A673 (cell line): Measurements from ENCODE around the gene FGF14. TPM values are rescaled to one million over a fixed set of nuclear protein-coding genes. Genes with fewer than 3 reads are reported as not detected.

Experiments
- BruUV-seq: library from RNA; stranded (reverse); fragments of 400-500 nt; replicated peaks from 2 replicates; lab custom pipeline; 2021; lab: Mats Ljungman, UMichigan
- CTCF ChIA-PET: fragments of 300-600 bp; sonication (Branson Sonifier 250); formaldehyde crosslinking; loops from one replicate; lab custom pipeline; 2022; ENCODE audit warnings: antibody characterized with exemption; lab: Charles Lee
- POLR2A ChIA-PET: fragments of 300-600 bp; sonication (Branson Sonifier 250); formaldehyde crosslinking; loops from one replicate; lab custom pipeline; 2022; ENCODE audit warnings: antibody characterized with exemption; ENCODE audit not compliant: low non-redundant PET; lab: Charles Lee
- DNase-seq: peaks from one replicate; pipeline ENCODE4 v3.0.0-alpha.2; 2015; ENCODE audit warnings: low spot score
- H3K27ac ChIP-seq: fragments of 200-600 bp; sonication (generic); 2 replicates; pipeline ENCODE4 v1.5.1; 2016; ENCODE audit warnings: mixed run types, low read depth, mild to moderate bottlenecking, mixed read lengths, antibody characterized with exemption, low read length; ENCODE audit not compliant: poor library complexity, severe bottlenecking
- H3K27me3 ChIP-seq: fragments of 200-600 bp; sonication (generic); replicated peaks from 2 replicates; pipeline ENCODE4 v1.6.1; 2017; ENCODE audit warnings: mixed run types, low read depth, mild to moderate bottlenecking, mixed read lengths, antibody characterized with exemption, low read length; ENCODE audit not compliant: insufficient read depth, poor library complexity
- H3K36me3 ChIP-seq: fragments of 200-600 bp; sonication (generic); 2 replicates; pipeline ENCODE4 v1.6.1; 2016; ENCODE audit warnings: mixed run types, mild to moderate bottlenecking, mixed read lengths, antibody characterized with exemption, low read length; ENCODE audit not compliant: insufficient read depth, poor library complexity, severe bottlenecking
- H3K4me1 ChIP-seq: fragments of 200-600 bp; sonication (generic); 2 replicates; pipeline ENCODE4 v1.6.1; 2017; ENCODE audit warnings: mixed run types, mild to moderate bottlenecking, mixed read lengths, antibody characterized with exemption, low read length; ENCODE audit not compliant: insufficient read depth, poor library complexity, severe bottlenecking
- H3K4me3 ChIP-seq: fragments of 200-600 bp; sonication (generic); 2 replicates; pipeline ENCODE4 v1.5.1; 2016; ENCODE audit warnings: low read depth, mixed run types, mild to moderate bottlenecking, mixed read lengths, low read length; ENCODE audit not compliant: poor library complexity, severe bottlenecking
- H3K9me3 ChIP-seq: fragments of 200-600 bp; sonication (generic); 2 replicates; pipeline ENCODE4 v1.6.1; 2016; ENCODE audit warnings: mixed run types, low read depth, mild to moderate bottlenecking, mixed read lengths, antibody characterized with exemption, low read length; ENCODE audit not compliant: poor library complexity, severe bottlenecking
- EZH2 ChIP-seq: fragments of 200-600 bp; sonication (generic); IDR thresholded peaks from 2 replicates; pipeline ENCODE4 v1.6.1; 2017; ENCODE audit warnings: borderline replicate concordance, low read depth, mild to moderate bottlenecking, mixed read lengths, antibody characterized with exemption, low read length; ENCODE audit not compliant: poor library complexity, severe bottlenecking
- intact Hi-C: fragments of 100-400 bp; cut with micrococcal nuclease; formaldehyde crosslinking; loops from one replicate; pipeline ENCODE4 v1.10.0; 2022; ENCODE audit not compliant: unreplicated experiment
- total RNA-seq: library from RNA; stranded (reverse); gene quantifications from 2 replicates; pipeline ENCODE4 v1.2.3, GENCODE V29; 2021
- TF ChIP-seq, protein P1 (sequence below): fragments of 300-800, 200-600 bp; sonication (generic); conservative IDR thresholded peaks from 2 replicates; pipeline ENCODE4 v1.5.1; 2017; ENCODE audit warnings: low read depth, mild to moderate bottlenecking, antibody characterized with exemption, low read length, moderate library complexity, mixed read lengths

Gene FGF14
- total RNA-seq, 1 experiment from 2014 or later = 19.7 TPM

DNA sequence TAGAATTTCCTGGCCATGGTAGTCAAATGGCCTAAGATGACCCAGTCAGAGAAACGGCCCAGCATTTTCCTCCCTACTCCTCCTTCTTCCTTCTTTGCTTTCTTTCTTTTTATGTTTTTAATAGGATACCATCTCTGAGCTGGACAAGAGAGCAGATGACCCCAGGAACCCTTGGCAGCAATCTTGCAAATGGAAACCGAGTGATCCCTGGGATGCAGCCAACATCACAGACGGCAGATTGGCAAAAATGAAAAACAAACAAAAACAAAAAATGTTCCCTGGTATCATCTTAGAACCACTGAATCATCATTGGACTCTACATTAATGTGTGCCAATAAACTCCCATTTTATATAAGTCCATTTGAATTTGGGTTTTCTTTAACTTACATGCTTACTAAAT is 424.4 kb downstream of the FGF14 start:
- no peak overlapping the region for H3K27ac ChIP-seq
- intact Hi-C loops = no loop called here
- peaks cover 13% of the 10 kb centered on the region for H3K4me1 ChIP-seq
- BruUV-seq = no TSS peak
- no peaks in the 10 kb centered on the region for H3K27me3 ChIP-seq
- H3K4me3 ChIP-seq = no peak overlapping the region
- no peaks in the 10 kb centered on the region for H3K36me3 ChIP-seq
- ChIA-PET CTCF (no interaction called here), POLR2A (no interaction called here)
- H3K9me3 ChIP-seq = no peaks in the 10 kb centered on the region
- no peak for DNase-seq
- TF ChIP-seq, protein P1, sequence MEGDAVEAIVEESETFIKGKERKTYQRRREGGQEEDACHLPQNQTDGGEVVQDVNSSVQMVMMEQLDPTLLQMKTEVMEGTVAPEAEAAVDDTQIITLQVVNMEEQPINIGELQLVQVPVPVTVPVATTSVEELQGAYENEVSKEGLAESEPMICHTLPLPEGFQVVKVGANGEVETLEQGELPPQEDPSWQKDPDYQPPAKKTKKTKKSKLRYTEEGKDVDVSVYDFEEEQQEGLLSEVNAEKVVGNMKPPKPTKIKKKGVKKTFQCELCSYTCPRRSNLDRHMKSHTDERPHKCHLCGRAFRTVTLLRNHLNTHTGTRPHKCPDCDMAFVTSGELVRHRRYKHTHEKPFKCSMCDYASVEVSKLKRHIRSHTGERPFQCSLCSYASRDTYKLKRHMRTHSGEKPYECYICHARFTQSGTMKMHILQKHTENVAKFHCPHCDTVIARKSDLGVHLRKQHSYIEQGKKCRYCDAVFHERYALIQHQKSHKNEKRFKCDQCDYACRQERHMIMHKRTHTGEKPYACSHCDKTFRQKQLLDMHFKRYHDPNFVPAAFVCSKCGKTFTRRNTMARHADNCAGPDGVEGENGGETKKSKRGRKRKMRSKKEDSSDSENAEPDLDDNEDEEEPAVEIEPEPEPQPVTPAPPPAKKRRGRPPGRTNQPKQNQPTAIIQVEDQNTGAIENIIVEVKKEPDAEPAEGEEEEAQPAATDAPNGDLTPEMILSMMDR = no peak
- TF ChIP-seq EZH2 = no peak

DNA sequence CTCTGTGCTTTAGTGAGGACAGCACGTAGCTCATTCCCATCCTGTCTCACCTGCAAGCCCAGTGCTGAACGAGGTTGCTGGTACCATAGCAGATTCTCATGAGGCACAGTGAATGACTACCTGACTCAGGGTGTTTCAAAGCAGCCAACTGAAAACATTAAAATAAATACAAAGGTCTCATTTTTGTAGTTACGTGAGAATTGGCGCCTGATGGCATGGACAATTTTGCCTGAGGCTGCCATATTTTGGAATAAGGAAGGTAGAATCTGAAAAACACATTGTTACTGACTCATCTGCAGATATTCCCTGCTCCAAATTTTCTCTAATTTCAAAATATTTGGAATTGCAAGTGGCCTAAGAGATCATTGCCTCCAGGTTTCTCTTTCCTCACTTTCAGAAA is 429.7 kb downstream of the FGF14 start:
- Histone ChIP-seq H3K9me3 (no peaks in the 10 kb centered on the region), H3K27me3 (no peaks in the 10 kb centered on the region), H3K4me3 (no peak overlapping the region), H3K4me1 (peaks cover 4% of the 10 kb centered on the region), H3K36me3 (no peaks in the 10 kb centered on the region), H3K27ac (no peak overlapping the region)
- DNase-seq = no peak
- TF ChIP-seq EZH2 = no peak
- TF ChIP-seq, protein P1 = no peak
- ChIA-PET POLR2A (no interaction called here), CTCF (no interaction called here)
- BruUV-seq = no TSS peak
- intact Hi-C loops = no loop called here

DNA sequence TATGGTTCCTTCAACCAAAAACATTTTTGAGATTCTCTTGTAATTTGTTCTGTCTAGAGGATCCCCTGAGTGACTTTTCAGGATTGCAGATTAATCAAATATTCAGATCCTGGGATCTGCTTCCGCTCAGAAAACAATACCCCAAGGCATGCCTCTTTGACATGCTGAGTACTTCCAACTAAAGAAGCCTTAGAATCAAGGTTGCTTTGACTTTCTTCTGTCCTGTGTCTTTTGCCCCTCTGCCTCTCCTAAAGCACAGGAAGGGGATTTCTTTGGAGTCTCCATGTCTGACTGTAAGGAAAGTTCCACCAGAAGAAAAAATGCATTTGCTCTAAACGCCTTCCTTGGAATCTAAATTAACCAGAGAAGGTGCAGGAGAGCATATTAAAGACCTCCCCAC is 431.5 kb downstream of the FGF14 start:
- no peak overlapping the region for H3K27ac ChIP-seq
- intact Hi-C loops = no loop called here
- DNase-seq = no peak
- no peak for TF ChIP-seq EZH2
- TF ChIP-seq, protein P1 = no peak
- no TSS peak for BruUV-seq
- no peak overlapping the region for H3K4me3 ChIP-seq
- ChIA-PET CTCF (no interaction called here), POLR2A (no interaction called here)
- no peaks in the 10 kb centered on the region for H3K27me3 ChIP-seq
- no peaks in the 10 kb centered on the region for H3K9me3 ChIP-seq
- H3K36me3 ChIP-seq = no peaks in the 10 kb centered on the region
- peaks cover 4% of the 10 kb centered on the region for H3K4me1 ChIP-seq
